ENCODE data around the gene TIMM22.
"Not testable (repeated sequence)": the region's sequence is repeated elsewhere in the genome, so short reads cannot be mapped to it uniquely, and the experiment has no call there.

TIMM22 gene

DNA sequence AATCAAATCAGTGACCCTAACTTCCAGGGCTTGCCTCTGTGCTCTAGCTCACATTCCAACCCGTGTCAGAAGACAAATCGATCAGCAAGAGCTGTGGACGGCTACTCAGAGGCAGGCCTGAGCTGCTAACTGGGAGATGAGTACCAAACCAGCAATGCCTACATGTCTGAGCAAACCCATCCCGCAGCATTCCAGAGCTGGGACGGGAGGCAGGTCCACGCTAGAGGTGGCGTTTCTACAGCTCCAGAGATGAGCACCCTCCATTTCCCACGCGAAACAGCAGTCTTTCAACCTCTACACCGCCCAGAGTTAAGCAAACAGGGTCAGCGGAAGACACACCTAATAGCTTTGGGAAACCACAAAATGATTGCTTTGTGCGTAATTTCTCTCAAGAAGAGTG is 23.9 kb upstream of the TIMM22 start:
- DNase-seq: no peak

DNA sequence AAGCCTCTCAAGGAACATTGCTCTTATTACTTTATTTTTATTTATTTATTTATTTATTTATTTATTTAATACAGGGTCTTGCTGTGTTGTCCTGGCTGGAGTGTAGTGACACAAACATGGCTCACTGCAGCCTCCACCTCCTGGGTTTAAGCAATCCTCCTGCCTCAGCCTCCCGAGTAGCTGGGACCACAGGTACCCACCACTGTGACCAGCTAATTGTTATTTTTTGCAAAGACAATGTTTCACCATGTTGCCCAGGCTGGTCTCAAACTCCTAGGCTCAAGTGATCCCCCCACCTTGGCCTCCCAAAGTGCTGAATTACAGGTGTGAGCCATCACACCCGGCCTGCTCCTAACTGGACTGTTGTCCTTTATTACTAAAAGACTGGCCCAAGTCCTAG is 22.2 kb upstream of the TIMM22 start:
- DNase-seq: not testable (repeated sequence)

DNA sequence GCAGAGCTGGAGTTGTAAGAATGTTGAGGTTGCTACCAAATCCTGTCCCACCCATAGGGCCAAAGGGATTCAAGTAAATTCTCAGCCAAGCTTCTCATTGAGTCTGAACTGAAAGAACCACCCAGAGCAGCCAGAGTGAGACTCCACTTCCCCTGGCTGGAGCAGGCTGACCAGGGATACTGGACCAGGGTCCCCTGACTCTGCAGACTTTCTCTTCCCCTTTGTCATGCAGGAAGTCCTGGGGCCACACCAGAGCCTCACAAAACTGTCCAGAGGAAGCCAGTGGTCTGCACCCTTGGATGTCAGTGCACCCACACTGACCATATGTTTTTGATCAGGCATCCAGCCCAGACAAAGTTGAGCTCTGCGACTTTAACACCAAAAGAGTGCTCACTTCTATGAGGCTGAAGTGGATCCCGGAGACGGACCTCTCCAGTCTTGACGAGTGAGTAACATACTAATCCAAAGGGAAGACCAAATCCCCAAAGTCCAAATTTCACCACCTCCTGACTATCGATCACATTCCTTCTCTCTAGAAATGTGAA is 21.5 kb upstream of the TIMM22 start:
- no peak for DNase-seq

DNA sequence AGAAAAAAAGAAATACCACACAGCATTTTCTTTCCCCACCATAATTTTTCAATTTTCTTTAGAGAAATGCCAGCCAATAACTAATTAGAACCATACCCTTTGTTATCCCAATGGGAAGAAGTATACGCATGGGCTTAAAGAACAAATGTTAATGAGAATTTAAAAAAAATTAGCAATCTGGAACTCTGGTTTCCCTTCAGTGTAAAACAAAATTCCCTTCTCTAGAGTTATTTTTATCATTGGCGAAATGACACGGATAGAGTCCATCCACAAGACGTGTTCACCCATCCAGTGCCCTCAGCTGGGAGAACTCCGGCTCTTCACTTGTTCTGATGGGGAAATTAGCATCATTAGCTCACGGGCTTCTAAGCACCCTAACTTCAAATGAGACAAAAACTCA is 20.6 kb upstream of the TIMM22 start:
- DNase-seq: no peak

DNA sequence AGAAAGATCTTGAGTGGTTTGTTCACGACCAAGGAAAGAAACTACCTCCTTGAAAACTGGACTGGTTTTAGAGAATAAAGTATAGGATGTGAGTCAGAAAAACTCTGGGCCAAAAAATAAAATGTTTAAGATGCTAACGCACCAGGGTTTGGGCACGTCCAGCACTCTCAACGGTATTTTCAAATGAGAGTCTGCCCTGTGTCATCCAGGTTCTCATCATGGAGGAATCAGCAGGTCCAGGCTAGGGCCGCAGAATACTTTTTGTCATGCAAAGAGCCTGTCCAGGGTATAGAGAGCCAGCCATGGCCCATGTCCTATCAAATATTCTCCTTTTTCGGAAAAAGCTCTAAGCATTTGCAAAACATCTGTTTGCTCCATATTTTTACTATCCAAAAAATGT is 19.8 kb upstream of the TIMM22 start:
- no peak for DNase-seq

DNA sequence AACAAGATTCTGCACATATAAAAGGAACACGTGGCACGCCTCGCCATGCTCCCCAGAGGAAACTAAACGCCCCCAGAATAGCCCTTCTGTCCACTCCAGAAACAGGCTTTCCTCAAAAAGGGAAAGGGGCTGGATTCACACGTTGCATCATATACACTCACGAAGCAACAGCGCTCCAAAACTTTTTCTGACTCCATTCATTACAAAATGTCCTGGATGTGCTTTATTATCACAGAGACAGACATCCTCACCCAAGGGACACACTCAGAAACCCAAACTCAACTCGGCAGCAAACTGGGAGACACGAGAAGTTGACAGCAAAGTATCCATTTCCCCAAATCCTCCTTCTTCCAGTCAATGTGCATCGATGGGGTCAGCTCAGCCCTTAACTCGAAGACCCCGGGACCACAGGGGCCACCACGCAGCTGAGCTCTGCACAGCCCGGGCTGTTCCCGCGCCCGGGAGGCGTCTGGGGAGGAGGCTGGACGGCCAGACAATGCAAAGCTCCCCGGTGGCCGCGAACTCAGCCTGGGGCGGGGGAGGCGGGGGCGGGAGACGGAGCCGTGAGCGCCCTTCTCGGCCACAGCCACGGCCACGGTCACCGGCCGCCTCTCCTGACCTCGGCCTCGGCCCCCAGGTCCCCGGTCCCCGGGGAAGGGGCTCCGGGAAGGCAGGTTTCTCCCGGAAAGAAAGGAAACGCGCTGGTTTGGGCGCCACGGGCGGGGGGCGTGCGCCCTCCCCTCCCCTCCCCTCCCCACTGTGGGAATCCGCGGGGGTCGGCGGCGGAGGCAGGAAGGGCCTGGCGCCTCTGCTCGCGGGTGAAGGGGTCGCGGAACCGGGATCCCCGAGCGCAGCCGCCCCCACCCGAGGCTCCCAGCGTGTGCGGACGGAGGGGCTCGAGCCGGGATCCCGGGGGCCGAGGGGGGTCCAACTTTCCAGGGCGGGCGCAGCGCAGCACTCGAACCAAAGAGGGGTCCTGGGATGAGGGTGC is 18.5 kb upstream of the TIMM22 start:
- no peak for DNase-seq

DNA sequence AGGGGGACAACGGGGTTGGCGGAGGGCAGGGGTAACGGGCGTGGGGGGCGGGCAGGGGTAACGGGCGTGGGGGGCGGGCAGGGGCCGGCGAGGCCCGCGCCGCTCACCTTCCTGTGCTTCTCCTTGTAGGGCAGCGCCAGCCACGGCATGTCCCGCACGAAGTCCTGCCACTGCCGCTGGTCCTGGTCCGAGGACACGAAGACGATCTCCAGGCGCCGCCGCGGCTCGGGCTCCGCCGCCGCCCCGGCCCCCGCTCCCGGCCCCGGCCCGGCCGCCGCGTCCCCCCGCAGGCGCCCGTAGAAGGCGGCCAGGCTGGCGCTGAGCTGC is 17.8 kb upstream of the TIMM22 start:
- no peak for DNase-seq

DNA sequence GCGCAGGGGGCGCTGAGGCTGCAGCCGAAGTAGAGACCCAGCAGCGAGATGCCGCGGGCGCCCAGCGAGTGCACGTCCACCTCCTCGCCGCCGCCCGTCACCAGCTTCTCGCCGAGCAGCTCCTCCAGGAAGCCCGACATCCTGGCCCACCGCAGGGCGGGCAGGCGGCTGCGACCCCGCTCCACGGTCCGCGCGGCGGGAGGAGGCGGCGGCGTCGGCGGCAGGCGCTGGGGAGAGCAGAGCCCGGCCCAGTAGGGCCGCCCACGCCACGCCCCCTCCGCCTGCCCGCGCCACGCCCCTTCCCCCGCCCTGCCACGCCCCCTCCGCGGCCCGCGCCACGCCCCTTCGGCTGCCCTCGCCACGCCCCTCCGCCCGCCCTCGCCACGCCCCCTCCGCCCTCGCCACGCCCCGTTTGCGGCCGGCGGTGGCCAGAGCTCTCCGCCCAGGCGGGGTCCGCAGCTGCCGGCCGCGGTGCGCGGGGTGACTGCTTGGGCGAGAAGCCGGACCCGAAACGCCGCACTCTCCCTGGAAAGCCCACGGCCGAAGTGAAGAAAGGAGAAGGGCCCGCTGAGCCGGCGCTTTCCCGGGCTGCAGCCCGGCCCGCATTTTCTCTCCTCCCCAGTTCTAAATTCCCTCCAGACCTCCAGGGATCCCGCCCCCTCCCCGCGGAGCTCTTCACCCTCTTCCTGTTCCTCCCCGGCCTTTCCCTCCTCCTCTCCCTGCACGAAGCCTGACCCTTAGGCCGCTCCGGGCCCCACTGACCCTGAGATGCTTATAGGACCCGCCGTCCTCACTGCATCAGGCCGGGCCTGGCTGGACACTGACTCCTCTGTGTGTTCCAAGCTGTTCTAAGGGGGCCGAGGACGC is 17.2 kb upstream of the TIMM22 start, which contains the start of gene NXN:
NXN (minus strand) TSS at position 238 of the 867 bp plus-strand sequence.
- DNase-seq: peak; percentile 89 to 91

DNA sequence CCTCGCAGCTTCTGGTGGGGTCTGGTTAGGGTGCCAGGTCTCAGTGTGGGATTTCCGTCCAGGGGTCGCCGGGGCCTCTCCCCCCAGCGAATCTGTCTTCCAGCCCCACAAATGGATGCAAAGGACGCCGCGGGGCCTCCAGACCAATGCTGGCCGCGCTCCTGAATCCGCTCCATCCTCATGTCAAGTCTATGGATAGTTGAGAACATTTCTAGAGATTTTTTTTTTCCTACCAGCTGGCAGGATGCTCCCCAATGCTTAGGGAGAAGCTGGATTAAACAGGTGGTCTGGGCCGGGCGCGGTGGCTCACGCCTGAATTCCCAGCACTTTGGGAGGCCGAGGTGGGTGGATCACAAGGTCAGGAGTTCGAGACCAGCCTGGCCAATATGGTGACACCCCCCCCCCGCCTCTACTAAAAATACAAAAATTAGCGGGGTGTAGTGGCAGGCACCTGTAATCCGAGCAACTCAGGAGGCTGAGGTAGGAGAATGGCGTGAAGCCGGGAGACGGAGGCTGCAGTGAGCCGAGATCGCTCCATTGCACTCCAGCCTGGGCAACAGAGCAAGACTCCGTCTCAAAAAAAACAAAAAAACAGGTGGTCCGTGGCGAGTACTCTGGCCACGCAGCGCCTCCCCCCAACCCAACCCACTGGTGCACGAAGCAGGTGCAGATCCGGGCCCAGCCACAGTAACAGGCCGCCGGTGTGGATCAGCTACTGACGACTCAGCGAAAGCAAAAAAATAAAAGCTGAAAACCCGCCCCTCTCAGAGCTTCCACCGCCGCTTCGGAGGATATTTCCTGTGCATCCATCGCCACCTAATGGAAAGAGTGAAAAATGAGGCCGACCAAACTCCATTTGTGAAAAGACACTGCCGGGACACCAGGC is 16.3 kb upstream of the TIMM22 start:
- DNase-seq: peak; percentile 73 to 77

DNA sequence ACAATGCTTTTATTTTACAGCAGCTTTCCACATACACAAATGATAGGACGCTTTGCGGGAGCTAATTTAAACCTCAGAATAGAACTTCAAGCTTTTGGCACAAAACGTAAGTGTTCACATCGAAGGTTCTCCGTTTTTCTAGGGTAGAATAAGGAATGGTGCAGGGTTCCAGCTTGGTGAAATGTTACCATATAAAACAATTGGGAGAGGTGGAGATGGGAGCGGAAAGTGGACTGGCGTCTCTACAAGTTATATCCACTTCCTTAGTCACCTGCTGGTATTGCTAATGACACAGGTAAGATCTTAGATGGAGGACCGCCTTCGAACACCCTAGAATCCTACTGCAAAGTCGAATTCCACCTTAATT is 15.7 kb upstream of the TIMM22 start:
- DNase-seq: no peak

DNA sequence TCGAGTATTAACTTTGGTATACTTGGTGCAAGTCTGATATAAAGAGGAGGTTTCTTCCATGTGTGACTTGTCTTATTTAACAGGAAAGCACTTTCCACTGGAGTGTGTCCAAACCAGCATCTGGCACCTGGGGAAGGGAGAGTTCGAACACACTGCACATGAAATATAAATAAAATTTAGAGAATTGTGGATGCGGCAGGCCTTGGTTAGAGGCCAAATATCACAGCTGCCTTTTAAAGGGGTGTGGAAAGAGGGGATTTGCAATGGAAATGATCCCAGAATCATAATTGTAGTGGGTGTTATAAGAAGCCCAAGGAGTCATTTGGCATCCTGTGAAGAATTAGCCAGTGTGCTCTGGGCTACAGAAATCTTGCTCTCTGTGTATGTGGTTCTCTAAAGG is 13.0 kb upstream of the TIMM22 start:
- no peak for DNase-seq

DNA sequence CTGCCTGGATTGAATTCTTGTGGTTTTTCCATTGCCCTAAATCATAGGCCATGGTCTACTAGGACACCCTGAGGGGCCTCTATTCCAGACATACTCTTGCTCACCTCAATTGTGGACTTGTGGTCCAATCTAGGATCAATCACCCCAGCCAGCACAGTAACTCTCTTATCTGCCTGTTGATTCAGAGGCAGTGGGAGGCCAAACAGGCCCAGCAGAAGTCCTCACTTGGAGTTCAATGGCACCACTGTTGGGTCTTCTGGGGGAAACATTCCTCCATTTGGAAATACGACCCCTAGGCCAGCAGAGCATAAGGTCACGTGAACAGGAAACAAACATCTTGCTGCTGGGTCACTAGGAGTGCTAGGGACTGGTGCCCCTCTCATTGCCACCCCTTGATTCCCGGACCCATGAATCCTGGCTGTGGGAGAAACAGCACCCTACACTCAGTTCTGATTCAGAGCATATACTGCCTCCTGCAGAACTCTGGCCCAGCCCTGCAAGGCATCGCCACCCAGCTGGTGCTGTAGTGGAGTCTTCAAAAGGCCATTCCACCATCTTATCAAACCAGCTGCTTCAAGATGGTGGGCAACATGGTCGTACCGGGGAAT is 10.5 kb upstream of the TIMM22 start:
- no peak for DNase-seq

DNA sequence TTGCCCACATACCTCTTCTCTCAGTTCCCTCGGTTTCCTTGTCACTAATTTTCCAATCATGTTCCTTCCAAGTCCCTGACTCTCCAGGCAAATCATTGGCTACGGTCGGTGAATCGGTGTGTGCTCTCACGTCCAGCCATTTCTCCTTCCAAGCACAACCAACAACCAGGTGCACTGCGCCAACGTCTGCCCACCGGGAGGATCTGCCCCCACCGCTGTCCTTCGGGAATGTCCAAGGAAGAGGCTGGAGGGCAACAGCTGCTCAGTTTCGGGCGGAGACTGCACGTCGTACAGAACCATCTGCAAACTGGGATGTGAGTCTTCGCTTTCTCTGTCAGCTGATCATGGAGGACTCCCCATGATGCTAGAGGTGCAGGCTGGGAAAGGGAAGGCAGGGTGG is 9.0 kb upstream of the TIMM22 start:
- DNase-seq: no peak

DNA sequence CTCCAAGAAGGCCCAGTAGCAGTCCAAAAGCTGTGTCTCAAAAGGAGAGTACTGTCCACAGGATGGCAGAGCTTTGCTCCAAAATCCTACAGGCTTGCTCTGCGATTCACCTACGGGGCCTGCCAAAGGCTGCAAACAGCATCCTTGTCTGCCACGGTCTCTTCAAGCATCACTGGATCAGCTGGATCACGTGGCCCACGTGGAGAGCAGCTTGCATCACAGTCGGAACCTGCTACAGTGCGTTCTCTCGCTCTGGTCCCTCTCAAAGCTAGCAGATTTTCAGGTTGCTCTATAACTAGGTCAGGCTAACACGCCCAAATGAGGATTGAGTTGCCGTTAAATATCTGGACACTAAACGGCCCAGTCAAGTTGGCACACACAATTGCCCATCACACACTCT is 8.4 kb upstream of the TIMM22 start:
- DNase-seq: no peak

DNA sequence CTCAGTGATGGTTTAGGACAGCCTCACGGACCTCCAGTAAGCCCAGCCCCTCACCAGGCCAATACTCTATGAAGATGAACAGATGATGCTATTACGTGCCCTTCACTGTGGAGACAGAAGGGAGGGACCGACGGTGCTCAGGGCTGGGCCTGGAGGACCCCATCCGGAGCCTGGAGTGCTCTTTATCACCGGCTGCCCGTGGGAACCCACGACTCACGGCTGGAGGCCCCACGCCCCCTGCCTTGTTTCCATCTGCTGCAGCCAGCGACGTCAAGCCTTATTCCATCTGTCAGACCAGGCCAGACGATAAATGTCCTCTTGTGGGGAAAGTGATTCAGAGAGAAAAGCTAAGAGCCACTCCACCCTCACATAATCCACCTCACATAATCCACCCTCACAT is 4.0 kb upstream of the TIMM22 start:
- DNase-seq: no peak

DNA sequence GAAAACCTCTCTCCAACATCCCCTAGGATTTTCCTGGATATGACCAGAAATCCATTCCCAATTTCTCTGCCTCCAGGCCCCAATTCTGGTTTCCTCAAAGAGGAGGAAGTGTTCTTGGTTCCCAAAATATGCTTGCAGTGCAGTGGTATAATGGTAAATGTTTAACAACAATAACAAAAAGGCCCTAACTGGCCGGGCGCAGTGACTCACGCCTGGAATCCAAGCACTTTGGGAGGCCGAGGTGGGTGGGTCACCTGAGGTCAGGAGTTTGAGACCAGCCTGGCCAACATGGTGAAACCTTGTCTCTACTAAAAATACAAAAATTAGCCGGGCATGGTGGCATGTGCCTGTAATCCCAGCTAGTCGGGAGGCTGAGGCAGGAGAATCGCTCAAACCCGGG is 1.6 kb upstream of the TIMM22 start:
- DNase-seq: not testable (repeated sequence)

DNA sequence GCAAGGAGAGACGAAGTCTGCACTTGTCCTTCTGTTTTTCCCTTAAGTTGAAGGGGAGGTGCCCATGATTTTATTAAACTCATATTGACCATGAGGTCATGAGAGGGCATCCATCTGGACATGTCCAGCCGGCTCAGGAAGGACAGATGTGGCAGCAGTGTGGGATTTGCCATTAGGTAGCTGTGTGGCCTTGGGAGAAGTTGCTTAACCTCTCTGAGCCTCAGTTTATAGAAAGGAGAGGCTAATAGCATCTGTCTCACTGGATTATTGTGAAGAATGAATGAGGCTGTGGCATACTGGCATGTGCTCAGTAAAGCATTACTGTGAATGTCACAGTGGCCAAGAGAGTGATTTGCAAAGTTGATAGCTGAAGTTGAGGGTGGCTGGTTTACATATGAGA is 1.2 kb downstream of the TIMM22 start:
- DNase-seq: no peak

DNA sequence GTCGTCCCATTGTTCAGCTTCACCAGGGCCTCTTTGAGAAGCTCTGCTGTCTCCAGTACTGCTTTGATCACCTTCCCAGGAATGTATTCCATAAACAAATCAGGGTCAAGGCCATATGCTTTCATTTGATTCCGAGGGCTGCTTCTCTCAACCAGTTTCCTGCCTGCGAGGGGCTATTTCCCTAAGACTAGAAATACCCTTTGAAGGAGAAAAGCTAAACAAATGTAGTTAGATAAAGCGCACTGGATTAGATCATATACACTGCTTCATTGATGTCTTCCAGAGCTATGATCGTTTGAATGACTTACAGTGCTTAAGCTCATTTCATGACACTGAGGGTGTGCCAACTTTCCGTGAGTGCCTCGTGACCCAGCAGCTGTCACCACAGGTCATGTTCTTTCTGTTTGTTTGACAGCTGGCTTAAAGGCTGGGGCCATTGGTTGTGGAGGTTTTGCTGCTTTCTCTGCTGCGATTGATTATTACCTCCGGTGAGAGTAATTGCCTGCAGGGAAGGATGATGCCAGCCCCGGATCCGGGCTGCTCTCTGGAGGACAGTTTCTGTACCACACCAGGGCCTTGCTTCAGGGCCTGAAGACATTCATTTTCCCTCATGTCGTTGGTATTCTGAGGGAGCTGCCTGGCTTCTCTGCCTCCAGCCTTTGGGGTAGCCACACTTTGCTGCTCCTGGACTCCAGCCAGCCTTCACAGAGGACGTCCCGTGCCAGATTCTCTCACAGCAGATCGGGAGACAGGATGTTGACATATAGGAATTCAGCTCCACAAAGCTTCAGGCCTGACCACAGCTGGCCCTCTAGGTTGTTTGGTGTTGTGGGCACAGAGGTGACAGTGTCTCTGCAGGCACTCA is 3.9 kb downstream of the TIMM22 start:
- no peak for DNase-seq

DNA sequence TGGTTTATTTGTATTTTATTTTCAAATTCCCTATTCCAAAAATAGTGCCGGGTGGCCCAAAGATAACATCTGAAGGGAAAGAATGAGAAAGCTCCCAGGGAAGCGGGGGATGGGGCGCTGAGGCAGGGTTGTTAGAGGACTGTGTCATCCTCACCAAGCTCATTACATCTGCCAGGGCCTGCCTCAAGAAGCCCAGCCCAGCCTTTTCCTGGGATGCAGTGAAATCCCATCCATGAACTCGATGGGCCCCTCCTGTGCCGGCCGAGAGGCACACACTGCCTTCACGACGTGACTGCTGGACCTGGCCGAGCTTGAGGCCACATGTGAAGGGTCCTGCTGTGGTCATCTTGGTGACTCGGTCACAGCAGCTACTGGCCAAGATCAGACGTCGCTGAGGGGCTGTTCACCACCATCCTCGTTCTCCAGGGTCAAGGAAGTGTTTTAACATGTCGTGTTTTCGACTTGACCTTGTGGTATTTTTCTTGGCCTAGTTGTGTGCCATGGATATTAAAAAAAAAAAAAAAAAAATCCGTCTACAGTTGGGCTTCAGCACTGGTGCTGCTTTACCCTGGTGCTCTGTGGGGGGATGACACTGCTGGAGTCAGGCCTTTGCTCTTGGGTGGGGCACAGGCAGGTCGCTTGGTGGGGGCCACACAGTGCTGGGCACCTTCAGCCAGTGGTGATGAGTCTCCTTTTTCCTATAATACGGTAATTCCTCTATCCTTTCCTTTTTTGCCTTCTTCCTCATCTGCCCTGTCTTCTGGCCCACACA is 4.9 kb downstream of the TIMM22 start:
- no peak for DNase-seq

DNA sequence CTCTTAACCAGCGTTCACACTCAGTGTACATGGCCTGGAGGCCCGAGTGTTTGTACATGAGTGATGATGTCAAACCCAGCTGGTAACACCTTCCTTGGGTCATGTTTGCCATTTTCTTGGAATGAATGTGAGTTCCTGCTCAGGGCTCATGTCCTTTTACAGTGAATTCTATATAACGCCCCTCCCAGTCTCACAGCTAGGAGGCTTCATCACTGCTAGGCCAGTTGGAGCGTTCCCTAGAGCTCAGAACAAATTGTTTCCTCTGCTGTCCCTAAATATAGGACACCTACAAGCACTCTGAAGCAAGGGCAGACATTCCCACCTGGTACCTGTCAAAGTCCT is 5.5 kb downstream of the TIMM22 start:
- DNase-seq: no peak

Data from stimulated activated CD4-positive, alpha-beta T cell treated with anti-CD3 and anti-CD28 coated beads, Interleukin-2, amount 100 ng/mL, for 24 hours (primary cell).